Smooth muscle cell (in vitro differentiated cells): Measurements from ENCODE around the gene SLC10A7. TPM values are rescaled to one million over a fixed set of nuclear protein-coding genes. Genes with fewer than 3 reads are reported as not detected.

Source experiments
- DNase-seq: peaks from one replicate; lab custom pipeline; 2025; ENCODE audit not compliant: unreplicated experiment; lab: John Stamatoyannopoulos, UW
- H2AFZ ChIP-seq: fragments of 200-600 bp; sonication (generic); 2 replicates; pipeline ENCODE4 v1.6.0; 2016; ENCODE audit warnings: antibody characterized with exemption, low read depth, mild to moderate bottlenecking
- H3F3A ChIP-seq: fragments of 200-600 bp; sonication (generic); 2 replicates; pipeline ENCODE4 v1.6.0; 2017; ENCODE audit warnings: antibody characterized with exemption, low read depth
- H3K27ac ChIP-seq: fragments of 200-600 bp; sonication (generic); 2 replicates; pipeline ENCODE4 v1.5.1; 2016; ENCODE audit warnings: low read depth, mild to moderate bottlenecking
- H3K27me3 ChIP-seq: fragments of 200-600 bp; sonication (generic); 2 replicates; pipeline ENCODE4 v1.6.1; 2016; ENCODE audit warnings: low read depth, mild to moderate bottlenecking
- H3K36me3 ChIP-seq: fragments of 200-600 bp; sonication (generic); 2 replicates; pipeline ENCODE4 v1.5.1; 2016; ENCODE audit warnings: low read depth
- H3K4me1 ChIP-seq: fragments of 200-600 bp; sonication (generic); 2 replicates; pipeline ENCODE4 v1.5.1; 2016; ENCODE audit warnings: low read depth
- H3K4me2 ChIP-seq: fragments of 200-600 bp; sonication (generic); 2 replicates; pipeline ENCODE4 v1.6.0; 2016; ENCODE audit warnings: mild to moderate bottlenecking
- H3K4me3 ChIP-seq: fragments of 200-600 bp; sonication (generic); 2 replicates; pipeline ENCODE4 v1.5.1; 2016; ENCODE audit warnings: mild to moderate bottlenecking
- H3K79me2 ChIP-seq: fragments of 200-600 bp; sonication (generic); 2 replicates; pipeline ENCODE4 v1.6.0; 2016; ENCODE audit warnings: low read depth, mild to moderate bottlenecking
- H3K9ac ChIP-seq: fragments of 200-600 bp; sonication (generic); 2 replicates; pipeline ENCODE4 v1.6.0; 2016; ENCODE audit warnings: low read depth
- H3K9me3 ChIP-seq: fragments of 200-600 bp; sonication (generic); replicated peaks from 2 replicates; pipeline ENCODE4 v1.5.1; 2016; ENCODE audit warnings: low read depth
- H4K20me1 ChIP-seq: fragments of 200-600 bp; sonication (generic); 2 replicates; pipeline ENCODE4 v1.6.0; 2016; ENCODE audit warnings: low read depth
- CTCF ChIP-seq: fragments of 200-600 bp; sonication (generic); IDR thresholded peaks from 2 replicates; pipeline ENCODE4 v1.5.1; 2017; ENCODE audit warnings: borderline replicate concordance, mild to moderate bottlenecking, antibody characterized with exemption; ENCODE audit not compliant: insufficient read depth, poor library complexity, severe bottlenecking
- WGBS: methylation state at CpG from one replicate; pipeline ENCODE4 v1.1.7; 2016; ENCODE audit warnings: low lambda C conversion rate; 5-methylcytosine and 5-hydroxymethylcytosine counted together
- polyA plus RNA-seq: library from polyadenylated mRNA; unstranded; fragments of >200 nt; fragmentation: Nextera tagmentation; extraction: Ambion mirVana; gene quantifications from 2 replicates; pipeline ENCODE4 v1.2.1, GENCODE V29; 2016
- total RNA-seq: library from RNA; depleted of rRNA; stranded (reverse); fragments of >200 nt; gene quantifications from 2 replicates; pipeline ENCODE4 v1.2.3, GENCODE V29; 2014

Gene SLC10A7
- total and polyA plus RNA-seq, 2 experiments from 2014 or later, result 10.3 to 24.8 TPM

- DNase-seq, result no peak
- H3K27ac ChIP-seq, result no peak overlapping the region
- no peaks in the 10 kb centered on the region for H3K36me3 ChIP-seq
- H3F3A ChIP-seq, result no peaks in the 10 kb centered on the region
- WGBS, result 51% methylated on average over 6 of the region's 6 CpGs
- H3K4me3 ChIP-seq, result no peak overlapping the region
- H3K79me2 ChIP-seq, result no peaks in the 10 kb centered on the region
- no peak overlapping the region for H3K9ac ChIP-seq
- H3K4me2 ChIP-seq, result no peak overlapping the region
- no peaks in the 10 kb centered on the region for H3K9me3 ChIP-seq
- H3K27me3 ChIP-seq, result no peaks in the 10 kb centered on the region
- H3K4me1 ChIP-seq, result no peaks in the 10 kb centered on the region
- no peak overlapping the region for H2AFZ ChIP-seq
- H4K20me1 ChIP-seq, result peaks cover 44% of the 10 kb centered on the region
- no peak for TF ChIP-seq CTCF
Observed at GRCh38 chr4:146398896-146399445, 122.8 kb downstream of the SLC10A7 start.

GRCh38 chr4:146398404-146398803 lies 123.3 kb downstream of the SLC10A7 start:
- Histone ChIP-seq H3K79me2 (no peaks in the 10 kb centered on the region), H2AFZ (no peak overlapping the region), H3K36me3 (no peaks in the 10 kb centered on the region), H3K9ac (no peak overlapping the region), H3K4me2 (no peak overlapping the region), H3K27ac (no peak overlapping the region), H3K9me3 (no peaks in the 10 kb centered on the region), H3F3A (no peaks in the 10 kb centered on the region), H3K27me3 (no peaks in the 10 kb centered on the region), H4K20me1 (peaks cover 39% of the 10 kb centered on the region), H3K4me1 (no peaks in the 10 kb centered on the region), H3K4me3 (no peak overlapping the region)
- TF ChIP-seq CTCF, result no peak
- 97% methylated on average over 1 of the region's 1 CpG for WGBS
- no peak for DNase-seq

GRCh38 chr4:146389561-146389960 lies 132.2 kb downstream of the SLC10A7 start:
- Histone ChIP-seq H3K36me3 (no peaks in the 10 kb centered on the region), H3K4me3 (no peak overlapping the region), H3F3A (no peaks in the 10 kb centered on the region), H3K9me3 (no peaks in the 10 kb centered on the region), H3K9ac (no peak overlapping the region), H3K4me2 (no peak overlapping the region), H3K79me2 (no peaks in the 10 kb centered on the region), H4K20me1 (peaks cover 59% of the 10 kb centered on the region), H3K27ac (no peak overlapping the region), H3K27me3 (no peaks in the 10 kb centered on the region), H2AFZ (no peak overlapping the region), H3K4me1 (no peaks in the 10 kb centered on the region)
- WGBS, result 46% methylated on average over 1 of the region's 1 CpG
- no peak for DNase-seq
- TF ChIP-seq CTCF, result no peak

- Histone ChIP-seq H3K27ac (no peak overlapping the region), H3K4me2 (no peak overlapping the region), H3K4me1 (no peaks in the 10 kb centered on the region), H3K9ac (no peak overlapping the region), H2AFZ (no peak overlapping the region), H3K79me2 (no peaks in the 10 kb centered on the region), H4K20me1 (peaks cover 65% of the 10 kb centered on the region), H3K27me3 (no peaks in the 10 kb centered on the region), H3K36me3 (no peaks in the 10 kb centered on the region), H3K9me3 (no peaks in the 10 kb centered on the region), H3F3A (no peaks in the 10 kb centered on the region), H3K4me3 (no peak overlapping the region)
- no peak for DNase-seq
- WGBS, result 86% methylated on average over 1 of the region's 1 CpG
- TF ChIP-seq CTCF, result no peak
Observed at GRCh38 chr4:146382194-146382593, 139.5 kb downstream of the SLC10A7 start.
